ENCODE data around the gene VSTM4. TPM values are rescaled to one million over a fixed set of nuclear protein-coding genes. Genes with fewer than 3 reads are reported as not detected.

Gene VSTM4
- total RNA-seq, 1 experiment from 2014 or later, result 0.72 TPM

DNA sequence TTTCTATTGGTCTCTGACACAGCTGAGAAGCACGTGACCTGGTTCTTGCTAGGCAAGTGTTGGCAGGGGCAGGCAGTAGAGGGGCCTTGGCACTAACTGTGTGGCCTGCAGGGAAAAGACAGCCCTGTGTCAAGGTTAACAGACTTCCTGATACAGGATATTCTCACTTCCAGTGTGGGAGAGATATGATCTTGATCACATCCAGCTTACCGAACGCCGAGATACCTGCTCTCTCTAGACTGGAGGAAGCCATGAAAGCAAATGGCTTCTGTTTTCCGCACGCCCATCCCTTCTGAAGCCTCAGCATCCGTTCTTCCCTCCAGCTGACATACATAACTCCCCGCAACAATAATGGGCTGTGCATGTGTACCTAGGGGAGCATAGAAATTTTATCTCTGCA is 79.4 kb downstream of the VSTM4 start (continued):
- TF ChIP-seq, protein P1, sequence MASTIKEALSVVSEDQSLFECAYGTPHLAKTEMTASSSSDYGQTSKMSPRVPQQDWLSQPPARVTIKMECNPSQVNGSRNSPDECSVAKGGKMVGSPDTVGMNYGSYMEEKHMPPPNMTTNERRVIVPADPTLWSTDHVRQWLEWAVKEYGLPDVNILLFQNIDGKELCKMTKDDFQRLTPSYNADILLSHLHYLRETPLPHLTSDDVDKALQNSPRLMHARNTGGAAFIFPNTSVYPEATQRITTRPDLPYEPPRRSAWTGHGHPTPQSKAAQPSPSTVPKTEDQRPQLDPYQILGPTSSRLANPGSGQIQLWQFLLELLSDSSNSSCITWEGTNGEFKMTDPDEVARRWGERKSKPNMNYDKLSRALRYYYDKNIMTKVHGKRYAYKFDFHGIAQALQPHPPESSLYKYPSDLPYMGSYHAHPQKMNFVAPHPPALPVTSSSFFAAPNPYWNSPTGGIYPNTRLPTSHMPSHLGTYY (CRISPR knock-in tag; IDR thresholded peaks at IDR 0.05), result no peak
- TF ChIP-seq CREM (CRISPR knock-in tag; IDR thresholded peaks at IDR 0.05) (no peak), JAZF1 (CRISPR knock-in tag; IDR thresholded peaks at IDR 0.05) (no peak), TCF7 (CRISPR knock-in tag; IDR thresholded peaks at IDR 0.05; ENCODE audit: low read depth) (no peak), FOXP1 (CRISPR knock-in tag; IDR thresholded peaks at IDR 0.05; ENCODE audit: borderline replicate concordance) (no peak), ZNF121 (CRISPR knock-in tag; IDR thresholded peaks at IDR 0.05) (no peak), HMGA2 (CRISPR knock-in tag; IDR thresholded peaks at IDR 0.05) (no peak), ZNF317 (CRISPR knock-in tag; IDR thresholded peaks at IDR 0.05; ENCODE audit: borderline replicate concordance, low read depth) (no peak), GRHL2 (CRISPR knock-in tag; IDR thresholded peaks at IDR 0.05; ENCODE audit: insufficient replicate concordance, severe bottlenecking) (no peak), GABPB1 (CRISPR knock-in tag; IDR thresholded peaks at IDR 0.05) (no peak), ZNF232 (CRISPR knock-in tag; IDR thresholded peaks at IDR 0.05) (no peak), ESRRA (CRISPR knock-in tag; IDR thresholded peaks at IDR 0.05; ENCODE audit: borderline replicate concordance) (no peak)
- TF ChIP-seq, protein P2, sequence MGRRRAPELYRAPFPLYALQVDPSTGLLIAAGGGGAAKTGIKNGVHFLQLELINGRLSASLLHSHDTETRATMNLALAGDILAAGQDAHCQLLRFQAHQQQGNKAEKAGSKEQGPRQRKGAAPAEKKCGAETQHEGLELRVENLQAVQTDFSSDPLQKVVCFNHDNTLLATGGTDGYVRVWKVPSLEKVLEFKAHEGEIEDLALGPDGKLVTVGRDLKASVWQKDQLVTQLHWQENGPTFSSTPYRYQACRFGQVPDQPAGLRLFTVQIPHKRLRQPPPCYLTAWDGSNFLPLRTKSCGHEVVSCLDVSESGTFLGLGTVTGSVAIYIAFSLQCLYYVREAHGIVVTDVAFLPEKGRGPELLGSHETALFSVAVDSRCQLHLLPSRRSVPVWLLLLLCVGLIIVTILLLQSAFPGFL (CRISPR knock-in tag; IDR thresholded peaks at IDR 0.05; ENCODE audit: borderline replicate concordance), result no peak
- TF ChIP-seq, protein P3, sequence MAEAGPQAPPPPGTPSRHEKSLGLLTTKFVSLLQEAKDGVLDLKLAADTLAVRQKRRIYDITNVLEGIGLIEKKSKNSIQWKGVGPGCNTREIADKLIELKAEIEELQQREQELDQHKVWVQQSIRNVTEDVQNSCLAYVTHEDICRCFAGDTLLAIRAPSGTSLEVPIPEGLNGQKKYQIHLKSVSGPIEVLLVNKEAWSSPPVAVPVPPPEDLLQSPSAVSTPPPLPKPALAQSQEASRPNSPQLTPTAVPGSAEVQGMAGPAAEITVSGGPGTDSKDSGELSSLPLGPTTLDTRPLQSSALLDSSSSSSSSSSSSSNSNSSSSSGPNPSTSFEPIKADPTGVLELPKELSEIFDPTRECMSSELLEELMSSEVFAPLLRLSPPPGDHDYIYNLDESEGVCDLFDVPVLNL (CRISPR knock-in tag; IDR thresholded peaks at IDR 0.05; ENCODE audit: borderline replicate concordance, low read depth), result no peak
- TF ChIP-seq, protein P4, sequence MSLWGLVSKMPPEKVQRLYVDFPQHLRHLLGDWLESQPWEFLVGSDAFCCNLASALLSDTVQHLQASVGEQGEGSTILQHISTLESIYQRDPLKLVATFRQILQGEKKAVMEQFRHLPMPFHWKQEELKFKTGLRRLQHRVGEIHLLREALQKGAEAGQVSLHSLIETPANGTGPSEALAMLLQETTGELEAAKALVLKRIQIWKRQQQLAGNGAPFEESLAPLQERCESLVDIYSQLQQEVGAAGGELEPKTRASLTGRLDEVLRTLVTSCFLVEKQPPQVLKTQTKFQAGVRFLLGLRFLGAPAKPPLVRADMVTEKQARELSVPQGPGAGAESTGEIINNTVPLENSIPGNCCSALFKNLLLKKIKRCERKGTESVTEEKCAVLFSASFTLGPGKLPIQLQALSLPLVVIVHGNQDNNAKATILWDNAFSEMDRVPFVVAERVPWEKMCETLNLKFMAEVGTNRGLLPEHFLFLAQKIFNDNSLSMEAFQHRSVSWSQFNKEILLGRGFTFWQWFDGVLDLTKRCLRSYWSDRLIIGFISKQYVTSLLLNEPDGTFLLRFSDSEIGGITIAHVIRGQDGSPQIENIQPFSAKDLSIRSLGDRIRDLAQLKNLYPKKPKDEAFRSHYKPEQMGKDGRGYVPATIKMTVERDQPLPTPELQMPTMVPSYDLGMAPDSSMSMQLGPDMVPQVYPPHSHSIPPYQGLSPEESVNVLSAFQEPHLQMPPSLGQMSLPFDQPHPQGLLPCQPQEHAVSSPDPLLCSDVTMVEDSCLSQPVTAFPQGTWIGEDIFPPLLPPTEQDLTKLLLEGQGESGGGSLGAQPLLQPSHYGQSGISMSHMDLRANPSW (CRISPR knock-in tag; conservative IDR thresholded peaks at IDR 0.05; ENCODE audit: low read depth), result no peak

DNA sequence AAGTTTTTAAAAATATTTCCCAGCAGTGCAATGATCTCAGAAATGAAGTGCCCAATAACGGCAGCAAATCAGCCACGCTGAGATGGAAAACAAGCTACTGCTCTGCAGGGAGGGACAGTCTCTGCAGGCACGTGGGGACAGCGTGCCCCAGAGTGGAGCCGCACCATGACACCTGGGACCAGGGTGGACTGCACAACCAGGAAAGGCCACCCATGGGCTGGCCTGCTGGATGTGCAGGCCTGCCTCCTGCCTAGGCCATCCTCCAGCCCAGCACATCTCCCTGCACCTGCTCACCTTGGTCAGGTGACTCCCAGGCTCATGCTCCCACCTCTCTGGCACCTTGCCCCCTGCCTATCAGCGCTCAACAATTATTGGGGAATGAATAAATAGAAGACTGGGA is 80.4 kb downstream of the VSTM4 start:
- CTCF ChIA-PET, result no interaction called here
- no peak for TF ChIP-seq RORB (CRISPR knock-in tag; IDR thresholded peaks at IDR 0.05)
- TF ChIP-seq ZNF671 (CRISPR knock-in tag; IDR thresholded peaks at IDR 0.05), result no peak
- TF ChIP-seq ELF4 (CRISPR knock-in tag; IDR thresholded peaks at IDR 0.05; ENCODE audit: low read depth), result no peak
- TF ChIP-seq ZNF317 (CRISPR knock-in tag; IDR thresholded peaks at IDR 0.05; ENCODE audit: borderline replicate concordance, low read depth), result no peak
- TF ChIP-seq, protein P4 (CRISPR knock-in tag; conservative IDR thresholded peaks at IDR 0.05; ENCODE audit: low read depth), result no peak
- TF ChIP-seq, protein P1 (CRISPR knock-in tag; IDR thresholded peaks at IDR 0.05), result no peak
- no peak for TF ChIP-seq TEAD4 (CRISPR knock-in tag; IDR thresholded peaks at IDR 0.05)
- TF ChIP-seq NR2C2 (CRISPR knock-in tag; IDR thresholded peaks at IDR 0.05), result no peak
- TF ChIP-seq, protein P5, sequence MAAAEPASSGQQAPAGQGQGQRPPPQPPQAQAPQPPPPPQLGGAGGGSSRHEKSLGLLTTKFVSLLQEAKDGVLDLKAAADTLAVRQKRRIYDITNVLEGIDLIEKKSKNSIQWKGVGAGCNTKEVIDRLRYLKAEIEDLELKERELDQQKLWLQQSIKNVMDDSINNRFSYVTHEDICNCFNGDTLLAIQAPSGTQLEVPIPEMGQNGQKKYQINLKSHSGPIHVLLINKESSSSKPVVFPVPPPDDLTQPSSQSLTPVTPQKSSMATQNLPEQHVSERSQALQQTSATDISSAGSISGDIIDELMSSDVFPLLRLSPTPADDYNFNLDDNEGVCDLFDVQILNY (CRISPR knock-in tag; IDR thresholded peaks at IDR 0.05), result no peak
- TF ChIP-seq, protein P2 (CRISPR knock-in tag; IDR thresholded peaks at IDR 0.05; ENCODE audit: borderline replicate concordance), result no peak
- no peak for TF ChIP-seq KAT7 (CRISPR knock-in tag; IDR thresholded peaks at IDR 0.05; ENCODE audit: borderline replicate concordance)
- no peak for TF ChIP-seq CREM (CRISPR knock-in tag; IDR thresholded peaks at IDR 0.05)
- no peak for TF ChIP-seq JAZF1 (CRISPR knock-in tag; IDR thresholded peaks at IDR 0.05)
- Mint-ChIP-seq H3K9me3 (no peaks in the 10 kb centered on the region), H3K36me3 (no peaks in the 10 kb centered on the region), H3K27me3 (ENCODE audit: low read depth) (no peaks in the 10 kb centered on the region), H3K4me1 (no peaks in the 10 kb centered on the region), H3K4me3 (no peak overlapping the region), H3K27ac (no peak overlapping the region)
- no peak for DNase-seq (ENCODE audit: low spot score)
- POLR2A ChIA-PET, result no interaction called here
- no peak for ATAC-seq

All from WTC11 (cell line).